HCT116 (cell line): ENCODE measurements around the gene MACROH2A1. TPM values are rescaled to one million over a fixed set of nuclear protein-coding genes. Genes with fewer than 3 reads are reported as not detected.

Experiments
- ATAC-seq: fragments of 200-7000 bp; cut with Tn5 transposase; 2 replicates; pipeline ENCODE4 v1.9.1; 2020; ENCODE audit warnings: mild to moderate bottlenecking, moderate library complexity
- BruUV-seq: library from RNA; stranded (reverse); fragments of 400-500 nt; replicated peaks from 2 replicates; lab custom pipeline; 2021; lab: Mats Ljungman, UMichigan
- CTCF ChIA-PET: fragments of 300-600 bp; sonication (Branson Sonifier 250); formaldehyde crosslinking; loops from one replicate; lab custom pipeline; 2021; ENCODE audit warnings: antibody characterized with exemption; lab: Charles Lee
- POLR2A ChIA-PET: fragments of 300-600, 350-600 bp; sonication (Branson Sonifier 250); formaldehyde crosslinking; loops from one replicate; lab custom pipeline; 2021; ENCODE audit warnings: antibody characterized with exemption; lab: Charles Lee
- RAD21 ChIA-PET, 2 experiments: fragments of 300-600 bp; sonication (Branson Sonifier 250); formaldehyde crosslinking; loops; one replicate each; lab custom pipeline; 2023; ENCODE audit warnings: low total read pairs in 2 of 2; ENCODE audit not compliant: uncharacterized antibody in 2 of 2, unreplicated experiment in 2 of 2, low non-redundant PET in 1 of 2; lab: Charles Lee
- DNase-seq: peaks from one replicate; pipeline ENCODE4 v3.0.0-alpha.2; 2010; ENCODE audit warnings: low read depth, low spot score
- H2AFZ ChIP-seq: fragments of 200-600 bp; shearing (Covaris generic), sonication (generic); 2 replicates; pipeline ENCODE4 v1.6.1; 2017; ENCODE audit warnings: low read depth, mixed run types, mixed read lengths, antibody characterized with exemption, low read length; ENCODE audit not compliant: poor library complexity, severe bottlenecking
- H3K27ac ChIP-seq: 2 replicates; pipeline ENCODE4 v1.5.1; 2012; ENCODE audit warnings: low read depth, low read length
- H3K27me3 ChIP-seq: fragments of 200-600 bp; sonication (generic); 2 replicates; pipeline ENCODE4 v1.6.1; 2016; ENCODE audit warnings: mixed run types, low read length, mixed read lengths; ENCODE audit not compliant: insufficient read depth
- H3K36me3 ChIP-seq, 2 experiments: fragments of 200-500 bp in 1 of 2; fragments of 200-600 bp in 1 of 2; sonication (Bioruptor generic) in 1 of 2; sonication (generic) in 1 of 2; 2 replicates each; pipeline versions ENCODE4 v1.5.1 to v1.6.1; 2014 to 2016; ENCODE audit warnings: low read length in 2 of 2, inconsistent platforms in 1 of 2, mixed read lengths in 1 of 2, mixed run types in 1 of 2; ENCODE audit not compliant: insufficient read depth in 2 of 2, control insufficient read depth in 1 of 2
- H3K4me1 ChIP-seq, 2 experiments: fragments of 200-600 bp in 1 of 2; sonication (generic) in 1 of 2; 2 replicates each; pipeline versions ENCODE4 v1.5.1 to v1.6.1; 2012 to 2017; ENCODE audit warnings: low read length in 2 of 2, inconsistent platforms in 1 of 2, mild to moderate bottlenecking in 1 of 2, mixed read lengths in 1 of 2, mixed run types in 1 of 2, moderate library complexity in 1 of 2; ENCODE audit not compliant: insufficient read depth in 2 of 2, control insufficient read depth in 1 of 2
- H3K4me2 ChIP-seq: fragments of 200-600 bp; sonication (generic); 2 replicates; pipeline ENCODE4 v1.6.1; 2017; ENCODE audit warnings: mixed run types, low read length, mixed read lengths
- H3K4me3 ChIP-seq, 2 experiments: fragments of 200-600 bp in 1 of 2; sonication (generic) in 1 of 2; replicated peaks in 1 of 2; 2 replicates each; pipeline ENCODE4 v1.5.1; 2011 to 2016; ENCODE audit warnings: low read length in 2 of 2, control low read depth in 1 of 2, low read depth in 1 of 2, mild to moderate bottlenecking in 1 of 2, mixed read lengths in 1 of 2, mixed run types in 1 of 2
- H3K79me2 ChIP-seq: fragments of 200-600 bp; sonication (generic); 2 replicates; pipeline ENCODE4 v1.6.1; 2017; ENCODE audit warnings: mild to moderate bottlenecking, mixed run types, low read length, moderate library complexity, mixed read lengths; ENCODE audit not compliant: insufficient read depth
- H3K9ac ChIP-seq: fragments of 200-600 bp; sonication (generic); 2 replicates; pipeline ENCODE4 v1.6.1; 2016; ENCODE audit warnings: low read length, mixed read lengths
- H3K9me2 ChIP-seq: fragments of 200-600 bp; sonication (generic), shearing (Covaris generic); 2 replicates; pipeline ENCODE4 v1.6.1; 2017; ENCODE audit warnings: mixed run types, mild to moderate bottlenecking, moderate library complexity; ENCODE audit not compliant: insufficient read depth
- H3K9me3 ChIP-seq, 2 experiments: fragments of 200-500 bp in 1 of 2; fragments of 200-600 bp in 1 of 2; sonication (Bioruptor generic) in 1 of 2; sonication (generic) in 1 of 2; 2 replicates each; pipeline ENCODE4 v1.6.1; 2014 to 2017; ENCODE audit warnings: low read length in 2 of 2, mixed read lengths in 2 of 2, inconsistent platforms in 1 of 2, low read depth in 1 of 2, mild to moderate bottlenecking in 1 of 2, mixed run types in 1 of 2, moderate library complexity in 1 of 2; ENCODE audit not compliant: control insufficient read depth in 1 of 2, insufficient read depth in 1 of 2
- H4K20me1 ChIP-seq: fragments of 200-600 bp; sonication (generic), shearing (Covaris generic); 2 replicates; pipeline ENCODE4 v1.6.1; 2017; ENCODE audit warnings: mixed run types, mild to moderate bottlenecking, moderate library complexity; ENCODE audit not compliant: insufficient read depth
- CBX3 ChIP-seq: IDR thresholded peaks from 2 replicates; pipeline ENCODE4 v1.6.1; 2012; ENCODE audit warnings: low read depth
- CEBPB ChIP-seq: IDR thresholded peaks from 2 replicates; pipeline ENCODE4 v1.6.1; 2012; ENCODE audit warnings: low read depth
- CTCF ChIP-seq, 3 experiments: fragments of 200-600 bp in 1 of 3; sonication (generic) in 1 of 3; IDR thresholded peaks in 2 of 3; conservative IDR thresholded peaks in 1 of 3; 2 replicates each; pipeline ENCODE4 v1.5.1; 2012 to 2017; ENCODE audit warnings: low read depth in 2 of 3, low read length in 2 of 3, antibody characterized with exemption in 1 of 3, borderline replicate concordance in 1 of 3, control low read depth in 1 of 3, mild to moderate bottlenecking in 1 of 3, mixed read lengths in 1 of 3, mixed run types in 1 of 3, moderate library complexity in 1 of 3; ENCODE audit not compliant: insufficient read depth in 1 of 3
- ELF1 ChIP-seq: IDR thresholded peaks from 2 replicates; pipeline ENCODE4 v1.6.1; 2012; ENCODE audit warnings: low read depth, borderline replicate concordance
- EZH2 ChIP-seq: fragments of 200-600 bp; sonication (generic); IDR thresholded peaks from 2 replicates; pipeline ENCODE4 v1.6.1; 2017; ENCODE audit warnings: antibody characterized with exemption, mixed run types
- EZH2phosphoT487 ChIP-seq: fragments of 200-600 bp; IDR thresholded peaks from 2 replicates; pipeline ENCODE4 v1.6.1; 2018; ENCODE audit warnings: antibody characterized with exemption, borderline replicate concordance
- JUND ChIP-seq: IDR thresholded peaks from 2 replicates; pipeline ENCODE4 v1.6.1; 2012
- MAX ChIP-seq: IDR thresholded peaks from 2 replicates; pipeline ENCODE4 v1.6.1; 2012
- POLR2AphosphoS5 ChIP-seq: IDR thresholded peaks from 2 replicates; pipeline ENCODE4 v1.6.1; 2011; ENCODE audit warnings: mild to moderate bottlenecking, low read depth, low read length, moderate library complexity
- RAD21 ChIP-seq: IDR thresholded peaks from 2 replicates; pipeline ENCODE4 v1.6.1; 2012; ENCODE audit warnings: low read depth, mild to moderate bottlenecking
- REST ChIP-seq: IDR thresholded peaks from 2 replicates; pipeline ENCODE4 v1.6.1; 2012; ENCODE audit warnings: low read depth
- SP1 ChIP-seq: IDR thresholded peaks from 2 replicates; pipeline ENCODE4 v1.6.1; 2012; ENCODE audit warnings: low read depth
- SRF ChIP-seq: IDR thresholded peaks from 2 replicates; pipeline ENCODE4 v1.6.1; 2012; ENCODE audit warnings: low read depth
- TCF7L2 ChIP-seq: IDR thresholded peaks from 2 replicates; pipeline ENCODE4 v1.7.0; 2011; ENCODE audit warnings: borderline replicate concordance, inconsistent platforms; ENCODE audit not compliant: insufficient read depth, insufficient read length; ENCODE audit errors: extremely low read depth
- YY1 ChIP-seq: IDR thresholded peaks from 2 replicates; pipeline ENCODE4 v1.6.1; 2011; ENCODE audit warnings: low read length, low read depth, moderate library complexity, mild to moderate bottlenecking; ENCODE audit not compliant: insufficient replicate concordance; ENCODE audit errors: extremely low read depth
- ZBTB33 ChIP-seq: IDR thresholded peaks from 2 replicates; pipeline ENCODE4 v1.6.1; 2011; ENCODE audit warnings: mild to moderate bottlenecking, low read length, moderate library complexity; ENCODE audit not compliant: insufficient replicate concordance; ENCODE audit errors: extremely low read depth
- ZFX ChIP-seq: fragments of 450-650 bp; IDR thresholded peaks from 2 replicates; pipeline ENCODE4 v1.6.1; 2017
- ZNF274 ChIP-seq: fragments of 200-500 bp; sonication (Bioruptor generic); IDR thresholded peaks from 2 replicates; pipeline ENCODE4 v1.6.1; 2014; ENCODE audit warnings: mild to moderate bottlenecking, low read depth, low read length, inconsistent platforms
- intact Hi-C: fragments of 100-400 bp; cut with micrococcal nuclease; formaldehyde crosslinking; loops from 2 replicates; pipeline ENCODE4 v1.10.0; 2022
- total RNA-seq: library from RNA; stranded (reverse); gene quantifications from one replicate; pipeline ENCODE4 v1.2.1, GENCODE V29; 2021; ENCODE audit not compliant: unreplicated experiment

The MACROH2A1 gene
- total RNA-seq, 1 experiment from 2014 or later = 218 TPM

GRCh38 chr5:135345956-135346731, 52.9 kb downstream of the MACROH2A1 start:
- BruUV-seq = no TSS peak
- no peak for DNase-seq
- H3K4me1 ChIP-seq = no peaks in the 10 kb centered on the region
- H3K4me3 ChIP-seq = no peak overlapping the region
- POLR2A ChIA-PET = no interaction called here
- no peaks in the 10 kb centered on the region for H3K27me3 ChIP-seq
- H3K36me3 ChIP-seq = peaks cover 20 to 60% of the 10 kb centered on the region in 2 experiments; a peak in 3 of 4 replicates
- RAD21 ChIA-PET = no interaction called here
- H4K20me1 ChIP-seq = no peaks in the 10 kb centered on the region
- no peak overlapping the region for H3K9ac ChIP-seq
- intact Hi-C loops = no loop called here
- TF ChIP-seq SRF = no peak
- no peak for TF ChIP-seq TCF7L2
- TF ChIP-seq MAX = no peak
- no peak for TF ChIP-seq EZH2
- no peak for TF ChIP-seq EZH2phosphoT487
- no peak for TF ChIP-seq ZFX
- TF ChIP-seq JUND = no peak
- no peak for TF ChIP-seq SP1
- TF ChIP-seq ELF1 = no peak
- no peak for TF ChIP-seq REST
- TF ChIP-seq YY1 = no peak
- no peak for TF ChIP-seq CBX3
- no peak for TF ChIP-seq RAD21
- no peak for TF ChIP-seq CTCF (IDR thresholded peaks at IDR 0.05 in 2 of 3, conservative IDR thresholded peaks at IDR 0.05 in 1 of 3; ENCODE audit: borderline replicate concordance in 1 of 3, insufficient read depth in 1 of 3, low read depth in 2 of 3, low read length in 2 of 3)
- no peak for TF ChIP-seq POLR2AphosphoS5
- no peak for TF ChIP-seq ZBTB33
- no peak for TF ChIP-seq ZNF274
- no peak for TF ChIP-seq CEBPB
- ATAC-seq = no peak
- no peak overlapping the region for H3K27ac ChIP-seq
- no peak overlapping the region for H2AFZ ChIP-seq
- H3K4me2 ChIP-seq = no peak overlapping the region
- CTCF ChIA-PET = no interaction called here
- no peaks in the 10 kb centered on the region for H3K9me2 ChIP-seq
- H3K9me3 ChIP-seq = no peaks in the 10 kb centered on the region
- H3K79me2 ChIP-seq = no peaks in the 10 kb centered on the region
